ENCODE results near the gene GSPT1.
A peak's percentile ranks its signal among the peaks of the same experiment; 100 is the strongest.

Gene GSPT1

GRCh38 chr16:11916524-11917285, 949 bp upstream of the GSPT1 start:
- H3K4me3 ChIP-seq (ENCODE audit: control insufficient read depth, low read depth, low read length), result peak overlapping the region; percentile 97
- peak; percentile 66 for DNase-seq (ENCODE audit: low read depth)
- no peak for TF ChIP-seq CTCF (IDR thresholded peaks at IDR 0.05; ENCODE audit: control insufficient read depth, insufficient read depth, low read depth, low read length, missing control alignments)

- no peak for DNase-seq (ENCODE audit: low read depth)
Measured at GRCh38 chr16:11915114-11915643, 577 bp downstream of the GSPT1 start.

GRCh38 chr16:11914210-11915113, 1.3 kb downstream of the GSPT1 start:
- DNase-seq (ENCODE audit: low read depth), result no peak
- TF ChIP-seq CTCF (IDR thresholded peaks at IDR 0.05; ENCODE audit: control insufficient read depth, insufficient read depth, low read depth, low read length, missing control alignments), result no peak
- H3K4me3 ChIP-seq (ENCODE audit: control insufficient read depth, low read depth, low read length), result peak overlapping the region; percentile 97

More at GRCh38 chr16:11915114-11915643, 577 bp downstream of the GSPT1 start:
- peak overlapping the region; percentile 97 for H3K4me3 ChIP-seq (ENCODE audit: control insufficient read depth, low read depth, low read length)
- no peak for TF ChIP-seq CTCF (IDR thresholded peaks at IDR 0.05; ENCODE audit: control insufficient read depth, insufficient read depth, low read depth, low read length, missing control alignments)

GRCh38 chr16:11913425-11914079, 2.2 kb downstream of the GSPT1 start:
- no peak for DNase-seq (ENCODE audit: low read depth)
- TF ChIP-seq CTCF (IDR thresholded peaks at IDR 0.05; ENCODE audit: control insufficient read depth, insufficient read depth, low read depth, low read length, missing control alignments), result no peak
- peak overlapping the region; percentile 97 for H3K4me3 ChIP-seq (ENCODE audit: control insufficient read depth, low read depth, low read length)

GRCh38 chr16:11909653-11910545, 5.9 kb downstream of the GSPT1 start:
- no peak for DNase-seq (ENCODE audit: low read depth)
- no peak overlapping the region for H3K4me3 ChIP-seq (ENCODE audit: control insufficient read depth, low read depth, low read length)
- no peak for TF ChIP-seq CTCF (IDR thresholded peaks at IDR 0.05; ENCODE audit: control insufficient read depth, insufficient read depth, low read depth, low read length, missing control alignments)
